IgD-negative memory B cell (primary cell): ENCODE measurements around the gene GIMAP1. TPM values are rescaled to one million over a fixed set of nuclear protein-coding genes. Genes with fewer than 3 reads are reported as not detected.
A peak's percentile ranks its signal among the peaks of the same experiment; 100 is the strongest.

Experiments
- H3K27ac Mint-ChIP-seq, 3 donors: one replicate each; pipeline ENCODE4 v1.8.0; 2020 to 2022; ENCODE audit warnings: mild to moderate bottlenecking in 3 of 3, mixed read lengths in 3 of 3, moderate library complexity in 1 of 3
- H3K27me3 Mint-ChIP-seq: one replicate; pipeline ENCODE4 v1.8.0; 2021; ENCODE audit warnings: mixed read lengths
- H3K36me3 Mint-ChIP-seq: one replicate; pipeline ENCODE4 v1.8.0; 2020; ENCODE audit warnings: mild to moderate bottlenecking, mixed read lengths
- H3K4me1 Mint-ChIP-seq, 3 donors: one replicate each; pipeline ENCODE4 v1.8.0; 2020 to 2022; ENCODE audit warnings: mixed read lengths in 3 of 3, mild to moderate bottlenecking in 1 of 3
- H3K4me3 Mint-ChIP-seq, 4 donors: one replicate each; pipeline ENCODE4 v1.8.0; 2020 to 2022; ENCODE audit warnings: mild to moderate bottlenecking in 4 of 4, mixed read lengths in 4 of 4, moderate library complexity in 3 of 4
- H3K9me3 Mint-ChIP-seq, 3 donors: one replicate each; pipeline ENCODE4 v1.8.0; 2020 to 2021; ENCODE audit warnings: mixed read lengths in 3 of 3, mild to moderate bottlenecking in 1 of 3
- polyA plus RNA-seq: library from polyadenylated mRNA; unstranded; fragments of 300-500 nt; fragmentation: Illumina TruSeq; gene quantifications from one replicate; pipeline ENCODE4 v1.2.3, GENCODE V29; 2021

GIMAP1 gene
- polyA plus RNA-seq, 1 donor from 2014 or later, result 3.0 TPM

- peak overlapping the region in 1 of 4 donors; percentile 10 for H3K4me3 Mint-ChIP-seq
- peaks cover 3% of the 10 kb centered on the region for H3K36me3 Mint-ChIP-seq
- H3K27me3 Mint-ChIP-seq, result no peaks in the 10 kb centered on the region
- H3K9me3 Mint-ChIP-seq, result peaks cover 4 to 10% (median 7%) of the 10 kb centered on the region in 3 donors
- H3K27ac Mint-ChIP-seq, result peak overlapping the region in 1 of 3 donors; percentile 89
- H3K4me1 Mint-ChIP-seq, result peaks cover 11 to 32% (median 21%) of the 10 kb centered on the region in 3 donors
Measured at GRCh38 chr7:150715293-150715692, 1.1 kb upstream of the GIMAP1 start.

- Mint-ChIP-seq H3K4me3 (peak overlapping the region; percentile 87 to 95 (median 92)), H3K36me3 (peaks cover 3% of the 10 kb centered on the region), H3K9me3 (peaks cover 4 to 10% (median 7%) of the 10 kb centered on the region in 3 donors), H3K4me1 (peaks cover 11 to 32% (median 21%) of the 10 kb centered on the region in 3 donors), H3K27ac (peak overlapping the region in 1 of 3 donors; percentile 89), H3K27me3 (no peaks in the 10 kb centered on the region)
Measured at GRCh38 chr7:150715738-150716137, 675 bp upstream of the GIMAP1 start.

DNA sequence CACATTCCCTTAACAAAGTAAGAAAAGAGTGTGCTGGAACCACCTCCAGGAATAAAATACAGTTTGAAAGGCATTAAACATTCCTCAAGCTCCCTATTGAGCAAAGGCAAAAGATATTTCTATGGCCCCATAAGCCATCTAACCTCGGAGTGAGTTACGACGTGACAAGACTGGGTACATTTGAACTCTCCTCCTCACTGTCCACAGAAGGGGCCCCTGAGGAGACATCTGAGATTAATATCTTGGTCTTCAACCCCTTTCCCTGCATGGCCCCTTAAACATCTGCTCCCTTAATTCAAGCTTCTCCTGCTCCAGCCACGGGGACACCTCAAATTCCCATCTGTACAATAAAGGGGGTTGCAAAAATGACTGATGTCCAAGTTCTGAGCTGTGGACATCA is 526 bp downstream of the GIMAP1 start:
- Mint-ChIP-seq H3K4me1 (peaks cover 11 to 32% (median 21%) of the 10 kb centered on the region in 3 donors), H3K27ac (peak overlapping the region in 1 of 3 donors; percentile 7), H3K4me3 (peak overlapping the region; percentile 87 to 95 (median 92)), H3K27me3 (no peaks in the 10 kb centered on the region), H3K36me3 (peaks cover 3% of the 10 kb centered on the region), H3K9me3 (peaks cover 4 to 10% (median 7%) of the 10 kb centered on the region in 3 donors)

GRCh38 chr7:150717814-150718420 is 1.5 kb downstream of the GIMAP1 start:
- Mint-ChIP-seq H3K4me1 (peaks cover 11 to 32% (median 21%) of the 10 kb centered on the region in 3 donors), H3K4me3 (peak overlapping the region in 3 of 4 donors; percentile 87 to 89 (median 88)), H3K27me3 (no peaks in the 10 kb centered on the region), H3K27ac (peak overlapping the region in 2 of 3 donors; percentile 54 to 73), H3K36me3 (peaks cover 3% of the 10 kb centered on the region), H3K9me3 (peaks cover 2 to 7% (median 5%) of the 10 kb centered on the region in 3 donors)

GRCh38 chr7:150719436-150719835 is 3.0 kb downstream of the GIMAP1 start:
- peaks cover 5% of the 10 kb centered on the region for H3K36me3 Mint-ChIP-seq
- peaks cover 11 to 31% (median 21%) of the 10 kb centered on the region in 3 donors for H3K4me1 Mint-ChIP-seq

GRCh38 chr7:150719960-150720891 is 3.8 kb downstream of the GIMAP1 start:
- Mint-ChIP-seq H3K36me3 (peaks cover 5% of the 10 kb centered on the region), H3K4me3 (no peak overlapping the region), H3K27me3 (peaks cover 1% of the 10 kb centered on the region), H3K9me3 (peaks cover 0 to 2% (median 0%) of the 10 kb centered on the region in 3 donors), H3K4me1 (peaks cover 11 to 28% (median 20%) of the 10 kb centered on the region in 3 donors), H3K27ac (no peak overlapping the region)

More at GRCh38 chr7:150719436-150719835, 3.0 kb downstream of the GIMAP1 start:
- Mint-ChIP-seq H3K27ac (no peak overlapping the region), H3K9me3 (peaks cover 0 to 4% (median 0%) of the 10 kb centered on the region in 3 donors), H3K27me3 (peaks cover 1% of the 10 kb centered on the region), H3K4me3 (no peak overlapping the region)

DNA sequence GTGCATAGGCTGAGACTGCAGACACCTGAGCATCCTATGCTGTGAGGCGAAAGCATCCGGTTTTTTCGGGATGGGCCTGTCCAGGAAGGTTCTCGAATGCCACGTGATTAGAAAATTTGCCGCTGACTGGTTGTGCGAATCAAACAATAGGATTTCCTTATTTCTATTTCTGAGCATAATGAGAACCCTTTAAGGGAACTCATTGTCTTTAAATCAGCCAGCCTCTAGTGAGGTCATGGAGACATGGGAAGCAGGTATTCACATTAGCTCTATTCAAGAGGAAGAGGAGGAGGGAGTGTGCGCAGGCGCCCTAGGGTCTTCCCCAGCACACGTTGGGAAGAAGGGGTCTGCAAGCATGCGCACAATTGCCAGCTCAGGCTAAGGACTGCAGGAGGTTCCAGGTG is 5.6 kb downstream of the GIMAP1 start:
- Mint-ChIP-seq H3K9me3 (peaks cover 2 to 7% (median 6%) of the 10 kb centered on the region in 3 donors), H3K4me3 (no peak overlapping the region), H3K4me1 (peaks cover 4 to 15% (median 9%) of the 10 kb centered on the region in 3 donors), H3K27ac (no peak overlapping the region), H3K36me3 (peaks cover 4% of the 10 kb centered on the region), H3K27me3 (peaks cover 1% of the 10 kb centered on the region)

DNA sequence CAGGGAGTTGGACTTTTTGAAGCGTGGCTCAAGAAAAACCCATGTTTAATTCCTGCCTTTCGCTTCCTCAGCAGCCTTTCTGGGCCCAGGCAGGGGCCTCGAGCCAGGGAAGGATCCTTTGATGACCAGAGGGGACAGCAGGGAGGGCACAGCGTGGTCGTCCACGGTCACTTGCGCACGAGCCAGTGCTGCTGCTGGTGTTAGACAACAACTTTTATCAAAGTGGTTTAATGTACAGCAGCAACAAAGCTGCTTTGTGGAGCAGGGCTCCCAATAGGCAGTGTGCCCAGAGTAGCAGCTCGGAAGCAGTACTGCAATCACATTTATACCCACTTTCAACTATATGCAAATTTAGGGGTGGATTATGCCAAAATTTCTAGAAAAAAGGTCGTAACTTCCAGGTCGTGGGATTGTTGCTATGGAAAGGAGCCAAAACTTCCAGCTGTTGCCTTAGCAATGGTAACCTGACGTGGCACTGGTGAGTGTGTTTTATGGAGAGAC is 6.1 kb downstream of the GIMAP1 start:
- peaks cover 1% of the 10 kb centered on the region for H3K27me3 Mint-ChIP-seq
- H3K9me3 Mint-ChIP-seq, result peaks cover 2 to 8% (median 6%) of the 10 kb centered on the region in 3 donors
- H3K4me1 Mint-ChIP-seq, result peaks cover 2 to 12% (median 5%) of the 10 kb centered on the region in 3 donors
- no peak overlapping the region for H3K4me3 Mint-ChIP-seq
- H3K27ac Mint-ChIP-seq, result peak overlapping the region in 1 of 3 donors; percentile 36
- peaks cover 2% of the 10 kb centered on the region for H3K36me3 Mint-ChIP-seq

GRCh38 chr7:150723467-150723866 is 7.1 kb downstream of the GIMAP1 start:
- H3K4me1 Mint-ChIP-seq, result peaks cover 0 to 12% (median 2%) of the 10 kb centered on the region in 3 donors
- no peak overlapping the region for H3K4me3 Mint-ChIP-seq
- peak overlapping the region in 1 of 3 donors; percentile 36 for H3K27ac Mint-ChIP-seq
- peaks cover 4 to 13% (median 11%) of the 10 kb centered on the region in 3 donors for H3K9me3 Mint-ChIP-seq
- peaks cover 1% of the 10 kb centered on the region for H3K27me3 Mint-ChIP-seq
- H3K36me3 Mint-ChIP-seq, result peaks cover 2% of the 10 kb centered on the region

DNA sequence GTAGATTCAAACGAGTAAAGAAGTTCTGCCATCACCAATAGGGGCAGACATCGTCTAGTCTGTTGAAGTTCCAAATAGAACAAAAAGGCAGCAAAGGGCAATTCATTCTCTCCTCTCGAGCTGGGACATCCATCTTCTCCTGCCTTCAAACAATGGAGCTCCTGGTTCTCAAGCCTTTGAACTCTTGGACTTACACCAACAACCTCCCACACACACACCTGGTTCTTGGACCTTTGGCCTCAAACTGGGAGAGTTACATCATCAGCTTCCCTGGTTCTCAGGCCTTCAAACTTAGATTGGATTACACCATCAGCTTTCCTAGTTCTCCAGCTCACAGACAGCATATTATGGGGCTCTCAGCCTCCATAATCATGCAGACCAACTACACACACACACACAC is 11.0 kb downstream of the GIMAP1 start:
- Mint-ChIP-seq H3K4me1 (no peaks in the 10 kb centered on the region), H3K4me3 (no peak overlapping the region), H3K27ac (no peak overlapping the region), H3K9me3 (peaks cover 4 to 20% (median 11%) of the 10 kb centered on the region in 3 donors), H3K27me3 (peaks cover 5% of the 10 kb centered on the region), H3K36me3 (peaks cover 2% of the 10 kb centered on the region)

DNA sequence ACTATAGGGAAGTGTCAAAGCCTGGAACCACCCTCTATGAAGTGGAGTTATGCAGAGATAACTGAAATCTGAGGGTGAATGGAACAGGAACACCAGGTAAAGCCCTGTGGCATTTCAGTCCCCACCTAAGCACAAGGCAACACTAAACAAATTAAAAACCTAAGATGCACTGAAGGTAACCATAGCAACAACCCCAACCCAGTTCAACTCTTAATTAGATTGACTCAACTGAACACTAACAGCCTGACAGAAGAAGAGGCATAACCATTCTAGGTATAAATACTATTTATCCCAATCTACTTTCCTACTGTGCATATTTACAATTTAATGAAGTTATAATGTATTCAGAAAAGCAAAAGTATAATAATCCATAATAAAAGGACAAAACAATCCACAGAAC is 11.6 kb downstream of the GIMAP1 start:
- Mint-ChIP-seq H3K9me3 (peaks cover 4 to 20% (median 11%) of the 10 kb centered on the region in 3 donors), H3K27me3 (peaks cover 5% of the 10 kb centered on the region), H3K36me3 (peaks cover 2% of the 10 kb centered on the region), H3K4me3 (no peak overlapping the region), H3K4me1 (no peaks in the 10 kb centered on the region), H3K27ac (no peak overlapping the region)

GRCh38 chr7:150728609-150729008 is 12.2 kb downstream of the GIMAP1 start:
- peaks cover 2% of the 10 kb centered on the region for H3K36me3 Mint-ChIP-seq
- no peak overlapping the region for H3K27ac Mint-ChIP-seq
- no peak overlapping the region for H3K4me3 Mint-ChIP-seq
- peaks cover 5% of the 10 kb centered on the region for H3K27me3 Mint-ChIP-seq
- H3K9me3 Mint-ChIP-seq, result peaks cover 4 to 20% (median 11%) of the 10 kb centered on the region in 3 donors
- H3K4me1 Mint-ChIP-seq, result no peaks in the 10 kb centered on the region

- Mint-ChIP-seq H3K4me1 (no peaks in the 10 kb centered on the region), H3K27me3 (peaks cover 4% of the 10 kb centered on the region), H3K9me3 (peaks cover 2 to 14% (median 4%) of the 10 kb centered on the region in 3 donors), H3K4me3 (no peak overlapping the region), H3K36me3 (no peaks in the 10 kb centered on the region), H3K27ac (peak overlapping the region in 1 of 3 donors; percentile 47)
Measured at GRCh38 chr7:150731916-150732315, 15.5 kb downstream of the GIMAP1 start.

- H3K4me3 Mint-ChIP-seq, result no peak overlapping the region
- H3K27ac Mint-ChIP-seq, result no peak overlapping the region
- peaks cover 0 to 11% (median 0%) of the 10 kb centered on the region in 3 donors for H3K9me3 Mint-ChIP-seq
- H3K4me1 Mint-ChIP-seq, result peaks cover 0 to 5% (median 2%) of the 10 kb centered on the region in 3 donors
- peaks cover 8% of the 10 kb centered on the region for H3K27me3 Mint-ChIP-seq
- H3K36me3 Mint-ChIP-seq, result no peaks in the 10 kb centered on the region
Measured at GRCh38 chr7:150732786-150733481, 16.5 kb downstream of the GIMAP1 start.
